ENCODE results near the gene PIK3R3. TPM values are rescaled to one million over a fixed set of nuclear protein-coding genes. Genes with fewer than 3 reads are reported as not detected.

The PIK3R3 gene
- polyA plus RNA-seq, 2 of the 4 experiments (the other 2 are of a cell fraction): 2.1 to 2.2 TPM

- Histone ChIP-seq H3K9me3 (no peaks in the 10 kb centered on the region), H3K4me1 (no peaks in the 10 kb centered on the region), H3K4me2 (no peak overlapping the region), H3K27ac (no peak overlapping the region), H3K4me3 (no peak overlapping the region)
- WGBS (ENCODE audit: missing lambda C conversion rate): 95% methylated on average over 6 of the region's 6 CpGs
- ChIA-PET CTCF (interaction anchor here (1.0 to 1.7 kb wide), 2 partner anchors 14 to 18 kb away, joined by 3 to 5 read pairs; no protein-coding TSS in a partner anchor), POLR2A (no interaction called here)
- no peak for FAIRE-seq
- no peak for TF ChIP-seq ZFP36 (IDR thresholded peaks at IDR 0.05; ENCODE audit: borderline replicate concordance, partially characterized antibody)
- TF ChIP-seq ZSCAN20 (CRISPR knock-in tag; IDR thresholded peaks at IDR 0.05): no peak
- no peak for TF ChIP-seq MAFK (IDR thresholded peaks at IDR 0.05; ENCODE audit: partially characterized antibody)
- TF ChIP-seq RCOR1 (IDR thresholded peaks at IDR 0.05; ENCODE audit: low read depth, low read length): no peak
- no peak for TF ChIP-seq ESRRA (IDR thresholded peaks at IDR 0.05; ENCODE audit: borderline replicate concordance, low read length)
- no peak for TF ChIP-seq KDM5A (IDR thresholded peaks at IDR 0.05)
- no peak for TF ChIP-seq USF2 (IDR thresholded peaks at IDR 0.05)
- TF ChIP-seq GATA3 (IDR thresholded peaks at IDR 0.05; ENCODE audit: borderline replicate concordance): no peak
- no peak for TF ChIP-seq POLR2A (IDR thresholded peaks at IDR 0.05; ENCODE audit: low read length)
- TF ChIP-seq CEBPB (IDR thresholded peaks at IDR 0.05): no peak
- TF ChIP-seq EP300 (IDR thresholded peaks at IDR 0.05): no peak
- TF ChIP-seq MAZ (IDR thresholded peaks at IDR 0.05; ENCODE audit: borderline replicate concordance, low read depth, low read length): no peak
- no peak for TF ChIP-seq PBX3 (IDR thresholded peaks at IDR 0.05)
- no peak for TF ChIP-seq HDAC2 (IDR thresholded peaks at IDR 0.05)
- TF ChIP-seq EHF (CRISPR knock-in tag; IDR thresholded peaks at IDR 0.05): no peak
- no peak for TF ChIP-seq BHLHE40 (IDR thresholded peaks at IDR 0.05; ENCODE audit: low read depth, low read length)
- TF ChIP-seq RAD21 (conservative IDR thresholded peaks at IDR 0.05 in 1 of 2, IDR thresholded peaks at IDR 0.05 in 1 of 2): no peak
- TF ChIP-seq HOXB13 (CRISPR knock-in tag; IDR thresholded peaks at IDR 0.05; ENCODE audit: low read depth): no peak
- no peak for DNase-seq (ENCODE audit: low read depth in 1 of 2, low spot score in 1 of 2)
- no peak for ATAC-seq
Observed at GRCh38 chr1:46017876-46018503, 114.4 kb downstream of the PIK3R3 start.

- no peak for DNase-seq (ENCODE audit: low read depth in 1 of 2, low spot score in 1 of 2)
- Histone ChIP-seq H3K27ac (no peak overlapping the region), H3K9me3 (no peaks in the 10 kb centered on the region), H3K4me1 (no peaks in the 10 kb centered on the region), H3K4me2 (no peak overlapping the region), H3K4me3 (no peak overlapping the region)
- CTCF ChIA-PET: interaction anchor here (0.7 to 1.1 kb wide), 2 partner anchors 25 to 211 kb away, joined by 3 read pairs; no protein-coding TSS in a partner anchor
- FAIRE-seq: no peak
- no peak for ATAC-seq
- WGBS (ENCODE audit: missing lambda C conversion rate): 85% methylated on average over 3 of the region's 3 CpGs
- TF ChIP-seq ESRRA (IDR thresholded peaks at IDR 0.05; ENCODE audit: borderline replicate concordance, low read length) (no peak), CHD2 (IDR thresholded peaks at IDR 0.05; ENCODE audit: low read length, partially characterized antibody) (no peak), POLR2AphosphoS2 (conservative IDR thresholded peaks at IDR 0.05; ENCODE audit: low read length) (no peak), SREBF2 (IDR thresholded peaks at IDR 0.05) (no peak)
- POLR2A ChIA-PET: no interaction called here
Observed at GRCh38 chr1:46013581-46013980, 118.8 kb downstream of the PIK3R3 start.

DNA sequence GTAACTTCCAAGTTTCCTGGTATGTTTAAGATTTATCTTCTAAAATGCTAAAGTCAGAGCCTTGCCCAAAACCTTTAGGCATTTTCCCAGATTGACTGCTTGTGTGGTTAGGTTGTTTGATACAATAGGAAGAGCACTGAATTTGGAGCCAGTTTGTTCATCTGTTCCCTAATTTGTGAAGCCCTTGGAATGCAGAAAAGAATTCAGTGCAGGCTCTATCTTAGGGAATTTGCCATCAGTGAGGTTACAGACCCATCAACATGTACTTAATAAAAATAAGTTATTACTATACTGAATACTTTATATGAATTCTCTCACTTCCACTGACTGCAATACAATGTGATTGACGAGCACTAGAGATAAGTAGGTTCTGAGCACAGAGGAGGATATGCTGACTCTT is 120.2 kb downstream of the PIK3R3 start:
- no peak for ATAC-seq
- WGBS (ENCODE audit: missing lambda C conversion rate): 80% methylated on average over 1 of the region's 1 CpG
- no peaks in the 10 kb centered on the region for H3K4me1 ChIP-seq
- FAIRE-seq: no peak
- no peak for DNase-seq (ENCODE audit: low read depth in 1 of 2, low spot score in 1 of 2)
- H3K9me3 ChIP-seq: no peaks in the 10 kb centered on the region
- H3K4me2 ChIP-seq: no peak overlapping the region
- H3K4me3 ChIP-seq: no peak overlapping the region
- POLR2A ChIA-PET: no interaction called here
- H3K27ac ChIP-seq: no peak overlapping the region
- no peak for TF ChIP-seq JUN (IDR thresholded peaks at IDR 0.05)
- TF ChIP-seq HDAC2 (IDR thresholded peaks at IDR 0.05): no peak
- no peak for TF ChIP-seq ESRRA (IDR thresholded peaks at IDR 0.05; ENCODE audit: borderline replicate concordance, low read length)
- TF ChIP-seq KDM1A (IDR thresholded peaks at IDR 0.05; ENCODE audit: low read depth): no peak
- TF ChIP-seq, protein P1, sequence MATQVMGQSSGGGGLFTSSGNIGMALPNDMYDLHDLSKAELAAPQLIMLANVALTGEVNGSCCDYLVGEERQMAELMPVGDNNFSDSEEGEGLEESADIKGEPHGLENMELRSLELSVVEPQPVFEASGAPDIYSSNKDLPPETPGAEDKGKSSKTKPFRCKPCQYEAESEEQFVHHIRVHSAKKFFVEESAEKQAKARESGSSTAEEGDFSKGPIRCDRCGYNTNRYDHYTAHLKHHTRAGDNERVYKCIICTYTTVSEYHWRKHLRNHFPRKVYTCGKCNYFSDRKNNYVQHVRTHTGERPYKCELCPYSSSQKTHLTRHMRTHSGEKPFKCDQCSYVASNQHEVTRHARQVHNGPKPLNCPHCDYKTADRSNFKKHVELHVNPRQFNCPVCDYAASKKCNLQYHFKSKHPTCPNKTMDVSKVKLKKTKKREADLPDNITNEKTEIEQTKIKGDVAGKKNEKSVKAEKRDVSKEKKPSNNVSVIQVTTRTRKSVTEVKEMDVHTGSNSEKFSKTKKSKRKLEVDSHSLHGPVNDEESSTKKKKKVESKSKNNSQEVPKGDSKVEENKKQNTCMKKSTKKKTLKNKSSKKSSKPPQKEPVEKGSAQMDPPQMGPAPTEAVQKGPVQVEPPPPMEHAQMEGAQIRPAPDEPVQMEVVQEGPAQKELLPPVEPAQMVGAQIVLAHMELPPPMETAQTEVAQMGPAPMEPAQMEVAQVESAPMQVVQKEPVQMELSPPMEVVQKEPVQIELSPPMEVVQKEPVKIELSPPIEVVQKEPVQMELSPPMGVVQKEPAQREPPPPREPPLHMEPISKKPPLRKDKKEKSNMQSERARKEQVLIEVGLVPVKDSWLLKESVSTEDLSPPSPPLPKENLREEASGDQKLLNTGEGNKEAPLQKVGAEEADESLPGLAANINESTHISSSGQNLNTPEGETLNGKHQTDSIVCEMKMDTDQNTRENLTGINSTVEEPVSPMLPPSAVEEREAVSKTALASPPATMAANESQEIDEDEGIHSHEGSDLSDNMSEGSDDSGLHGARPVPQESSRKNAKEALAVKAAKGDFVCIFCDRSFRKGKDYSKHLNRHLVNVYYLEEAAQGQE (IDR thresholded peaks at IDR 0.05): no peak
- TF ChIP-seq PHF8 (IDR thresholded peaks at IDR 0.05; ENCODE audit: borderline replicate concordance, low read depth): no peak
- no peak for TF ChIP-seq HEYL (CRISPR knock-in tag; IDR thresholded peaks at IDR 0.05)
- TF ChIP-seq CBX8 (IDR thresholded peaks at IDR 0.05): no peak
- no peak for TF ChIP-seq NFE2L2 (conservative IDR thresholded peaks at IDR 0.05; ENCODE audit: low read length)
- no peak for TF ChIP-seq ZSCAN20 (CRISPR knock-in tag; IDR thresholded peaks at IDR 0.05)
- TF ChIP-seq EP300 (IDR thresholded peaks at IDR 0.05): no peak
- no peak for TF ChIP-seq E2F6 (IDR thresholded peaks at IDR 0.05; ENCODE audit: borderline replicate concordance, low read depth)
- TF ChIP-seq NR3C1 (IDR thresholded peaks at IDR 0.05): no peak
- TF ChIP-seq HOXB5 (CRISPR knock-in tag; IDR thresholded peaks at IDR 0.05): no peak
- no peak for TF ChIP-seq JUNB (IDR thresholded peaks at IDR 0.05)
- CTCF ChIA-PET: interaction anchor here (0.6 to 1.5 kb wide), 3 partner anchors 42 to 130 kb away, joined by 3 to 5 read pairs (median 4); no protein-coding TSS in a partner anchor

Data from A549 (cell line).